H1 (cell line): ENCODE results near the gene SLIT3. TPM values are rescaled to one million over a fixed set of nuclear protein-coding genes. Genes with fewer than 3 reads are reported as not detected.

Experiments used
- CHD7 ChIP-seq: fragments of 300-600 bp; sonication (generic); IDR thresholded peaks from 2 replicates; pipeline ENCODE4 v1.7.1; 2012; ENCODE audit warnings: low read length, moderate library complexity, mild to moderate bottlenecking, inconsistent platforms; ENCODE audit not compliant: insufficient replicate concordance
- GABPA ChIP-seq: IDR thresholded peaks from 2 replicates; pipeline ENCODE4 v1.6.1; 2011; ENCODE audit warnings: mild to moderate bottlenecking, low read length, moderate library complexity, borderline replicate concordance; ENCODE audit not compliant: insufficient read depth
- SP1 ChIP-seq: IDR thresholded peaks from 2 replicates; pipeline ENCODE4 v1.6.1; 2011; ENCODE audit warnings: low read depth, low read length
- polyA plus RNA-seq, 7 experiments: library from polyadenylated mRNA; depleted of rRNA in 3 of 7; stranded (reverse) in 5 of 7; unstranded in 2 of 7; fragments of >200 nt in 5 of 7; fragments of 200-250 nt in 2 of 7; gene quantifications; 1 replicate in 5 of 7; 2 replicates in 1 of 7; 4 replicates in 1 of 7; pipeline versions ENCODE4 v1.2.1 to v1.2.3, GENCODE V29; 2011 to 2013; ENCODE audit warnings: missing spikeins in 2 of 7, mixed read lengths in 2 of 7
- total RNA-seq: library from RNA; stranded (reverse); fragmentation: NEBNext Ultra II Directional; extraction: Animal tissue kit (Norgen Biotek cat#: 25700); gene quantifications from 2 replicates; pipeline ENCODE4 v1.2.1, GENCODE V29; 2021

SLIT3 gene
- total and polyA plus RNA-seq, 2 of the 8 experiments (the other 6 are each of a cell fraction or from before 2014, with no cell fraction given) = 1.1 to 1.2 TPM

GRCh38 chr5:168800701-168801100 lies 500.2 kb downstream of the SLIT3 start (continued):
- TF ChIP-seq CHD7 (no peak), GABPA (no peak), SP1 (no peak)
